HEK293 (cell line): Measurements from ENCODE around the gene USP37.

Experiments
- BCL11A ChIP-seq: fragments of 450-650 bp; formaldehyde crosslinking; IDR thresholded peaks from 2 replicates; pipeline ENCODE4 v1.5.1; 2016; ENCODE audit warnings: low read depth, missing biosample characterization, missing genetic modification characterization
- CTCF ChIP-seq: fragments of 450-650 bp; formaldehyde crosslinking; IDR thresholded peaks from 2 replicates; pipeline ENCODE4 v1.5.1; 2016; ENCODE audit warnings: missing biosample characterization, missing genetic modification characterization
- MEIS1 ChIP-seq: sonication (generic); formaldehyde crosslinking; IDR thresholded peaks from 2 replicates; pipeline ENCODE4 v1.8.1; 2022; ENCODE audit warnings: missing genetic modification reagents, mild to moderate bottlenecking, borderline replicate concordance
- MYNN ChIP-seq: fragments of 450-650 bp; formaldehyde crosslinking; IDR thresholded peaks from 2 replicates; pipeline ENCODE4 v1.5.1; 2016; ENCODE audit warnings: missing biosample characterization, missing genetic modification characterization, borderline replicate concordance
- PRDM4 ChIP-seq: fragments of 450-650 bp; formaldehyde crosslinking; IDR thresholded peaks from 2 replicates; pipeline ENCODE4 v1.5.1; 2017; ENCODE audit warnings: missing biosample characterization, missing genetic modification characterization
- REST ChIP-seq: fragments of 450-650 bp; formaldehyde crosslinking; IDR thresholded peaks from 2 replicates; pipeline ENCODE4 v1.5.1; 2016; ENCODE audit warnings: missing biosample characterization, missing genetic modification characterization
- ZNF184 ChIP-seq: fragments of 450-650 bp; IDR thresholded peaks from 2 replicates; pipeline ENCODE4 v1.5.1; 2018; ENCODE audit warnings: missing biosample characterization, mild to moderate bottlenecking, missing genetic modification characterization
- ZNF2 ChIP-seq: fragments of 450-650 bp; formaldehyde crosslinking; IDR thresholded peaks from 2 replicates; pipeline ENCODE4 v1.5.1; 2016; ENCODE audit warnings: missing biosample characterization, missing genetic modification characterization
- ZNF529 ChIP-seq: fragments of 450-650 bp; formaldehyde crosslinking; IDR thresholded peaks from 2 replicates; pipeline ENCODE4 v1.5.1; 2017; ENCODE audit warnings: missing genetic modification characterization, missing biosample characterization; ENCODE audit not compliant: insufficient replicate concordance
- ZNF621 ChIP-seq: fragments of 450-650 bp; formaldehyde crosslinking; IDR thresholded peaks from 2 replicates; pipeline ENCODE4 v1.5.1; 2017; ENCODE audit warnings: missing biosample characterization, missing genetic modification characterization
- ZNF843 ChIP-seq: fragments of 450-650 bp; formaldehyde crosslinking; IDR thresholded peaks from 2 replicates; pipeline ENCODE4 v1.5.1; 2016; ENCODE audit warnings: missing biosample characterization, missing genetic modification characterization
- TF ChIP-seq, protein P1 (sequence below): fragments of 450-650 bp; IDR thresholded peaks from 2 replicates; pipeline ENCODE4 v1.5.1; 2018; ENCODE audit warnings: missing biosample characterization, missing genetic modification characterization
- TF ChIP-seq, protein P2 (sequence below): fragments of 450-650 bp; IDR thresholded peaks from 2 replicates; pipeline ENCODE4 v1.5.1; 2018; ENCODE audit warnings: missing biosample characterization, mild to moderate bottlenecking, missing genetic modification characterization

DNA sequence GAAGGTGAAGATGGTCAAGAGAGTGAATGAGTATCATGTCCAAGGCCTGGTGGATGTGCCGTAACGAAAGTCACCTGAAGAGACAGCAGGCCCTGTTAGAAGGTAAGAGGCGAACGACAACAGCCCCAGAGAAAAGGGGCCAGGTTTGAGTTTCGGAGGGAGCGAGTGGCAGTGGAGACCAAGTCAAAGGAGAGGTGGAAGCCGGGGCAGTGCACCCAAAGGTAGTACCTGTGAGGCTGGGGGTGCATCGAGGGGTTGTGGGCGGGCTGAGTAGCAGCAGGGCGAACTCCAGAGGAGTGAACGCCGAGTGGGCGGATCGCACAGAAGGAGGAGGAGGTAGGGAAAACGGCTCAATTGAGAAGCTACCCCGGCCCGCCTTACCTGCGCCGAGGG is 358 bp downstream of the USP37 start:
- TF ChIP-seq CTCF (no peak), BCL11A (no peak), REST (0 out of 2 replicates have a peak, but pooled peaks have one; percentile 18), ZNF529 (tag by site-specific recombination) (no peak), ZNF2 (tag by site-specific recombination) (no peak), MYNN (tag by site-specific recombination) (no peak), ZNF621 (tag by site-specific recombination) (no peak), MEIS1 (no peak), ZNF843 (tag by site-specific recombination) (no peak), ZNF184 (no peak), PRDM4 (no peak)
- TF ChIP-seq, protein P1, sequence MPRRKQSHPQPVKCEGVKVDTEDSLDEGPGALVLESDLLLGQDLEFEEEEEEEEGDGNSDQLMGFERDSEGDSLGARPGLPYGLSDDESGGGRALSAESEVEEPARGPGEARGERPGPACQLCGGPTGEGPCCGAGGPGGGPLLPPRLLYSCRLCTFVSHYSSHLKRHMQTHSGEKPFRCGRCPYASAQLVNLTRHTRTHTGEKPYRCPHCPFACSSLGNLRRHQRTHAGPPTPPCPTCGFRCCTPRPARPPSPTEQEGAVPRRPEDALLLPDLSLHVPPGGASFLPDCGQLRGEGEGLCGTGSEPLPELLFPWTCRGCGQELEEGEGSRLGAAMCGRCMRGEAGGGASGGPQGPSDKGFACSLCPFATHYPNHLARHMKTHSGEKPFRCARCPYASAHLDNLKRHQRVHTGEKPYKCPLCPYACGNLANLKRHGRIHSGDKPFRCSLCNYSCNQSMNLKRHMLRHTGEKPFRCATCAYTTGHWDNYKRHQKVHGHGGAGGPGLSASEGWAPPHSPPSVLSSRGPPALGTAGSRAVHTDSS (tag by site-specific recombination): no peak
- TF ChIP-seq, protein P2, sequence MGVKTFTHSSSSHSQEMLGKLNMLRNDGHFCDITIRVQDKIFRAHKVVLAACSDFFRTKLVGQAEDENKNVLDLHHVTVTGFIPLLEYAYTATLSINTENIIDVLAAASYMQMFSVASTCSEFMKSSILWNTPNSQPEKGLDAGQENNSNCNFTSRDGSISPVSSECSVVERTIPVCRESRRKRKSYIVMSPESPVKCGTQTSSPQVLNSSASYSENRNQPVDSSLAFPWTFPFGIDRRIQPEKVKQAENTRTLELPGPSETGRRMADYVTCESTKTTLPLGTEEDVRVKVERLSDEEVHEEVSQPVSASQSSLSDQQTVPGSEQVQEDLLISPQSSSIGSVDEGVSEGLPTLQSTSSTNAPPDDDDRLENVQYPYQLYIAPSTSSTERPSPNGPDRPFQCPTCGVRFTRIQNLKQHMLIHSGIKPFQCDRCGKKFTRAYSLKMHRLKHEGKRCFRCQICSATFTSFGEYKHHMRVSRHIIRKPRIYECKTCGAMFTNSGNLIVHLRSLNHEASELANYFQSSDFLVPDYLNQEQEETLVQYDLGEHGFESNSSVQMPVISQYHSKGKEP (tag by site-specific recombination): no peak
